GF-D8 (cell line): Measurements from ENCODE around the gene FBXW12.

Experiments used
- DNase-seq: peaks from one replicate; lab custom pipeline; 2025; lab: John Stamatoyannopoulos, UW

FBXW12 gene

DNA sequence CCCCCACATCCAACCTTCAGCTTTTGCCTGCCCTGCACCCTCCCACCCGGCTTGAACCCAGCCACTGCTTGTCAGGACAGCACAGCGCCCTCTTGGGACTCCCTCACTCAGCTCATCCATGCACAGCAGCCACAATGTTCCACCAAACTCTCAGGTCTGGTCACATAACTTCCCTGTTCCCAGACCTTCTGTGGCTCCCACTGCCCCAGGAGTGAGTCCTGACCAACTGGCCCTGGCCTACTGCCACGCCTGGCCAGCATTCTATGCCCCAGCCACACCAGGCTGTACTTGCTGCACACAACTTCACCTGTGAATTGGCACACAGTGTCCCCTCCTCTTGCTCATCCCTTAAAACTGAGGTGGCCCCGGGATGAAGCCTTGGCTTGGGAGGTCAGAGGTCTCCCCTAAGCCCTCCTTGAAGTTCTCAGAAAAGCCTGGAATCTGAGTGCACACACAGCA, 36.8 kb downstream of the FBXW12 start:
- no peak for DNase-seq

- DNase-seq, result no peak
These were observed 37.5 kb downstream of the FBXW12 start for GRCh38 chr3:48409291-48410201.

GRCh38 chr3:48410205-48411040, 38.4 kb downstream of the FBXW12 start:
- no peak for DNase-seq

GRCh38 chr3:48411041-48411588, 39.1 kb downstream of the FBXW12 start:
- DNase-seq, result no peak

DNA sequence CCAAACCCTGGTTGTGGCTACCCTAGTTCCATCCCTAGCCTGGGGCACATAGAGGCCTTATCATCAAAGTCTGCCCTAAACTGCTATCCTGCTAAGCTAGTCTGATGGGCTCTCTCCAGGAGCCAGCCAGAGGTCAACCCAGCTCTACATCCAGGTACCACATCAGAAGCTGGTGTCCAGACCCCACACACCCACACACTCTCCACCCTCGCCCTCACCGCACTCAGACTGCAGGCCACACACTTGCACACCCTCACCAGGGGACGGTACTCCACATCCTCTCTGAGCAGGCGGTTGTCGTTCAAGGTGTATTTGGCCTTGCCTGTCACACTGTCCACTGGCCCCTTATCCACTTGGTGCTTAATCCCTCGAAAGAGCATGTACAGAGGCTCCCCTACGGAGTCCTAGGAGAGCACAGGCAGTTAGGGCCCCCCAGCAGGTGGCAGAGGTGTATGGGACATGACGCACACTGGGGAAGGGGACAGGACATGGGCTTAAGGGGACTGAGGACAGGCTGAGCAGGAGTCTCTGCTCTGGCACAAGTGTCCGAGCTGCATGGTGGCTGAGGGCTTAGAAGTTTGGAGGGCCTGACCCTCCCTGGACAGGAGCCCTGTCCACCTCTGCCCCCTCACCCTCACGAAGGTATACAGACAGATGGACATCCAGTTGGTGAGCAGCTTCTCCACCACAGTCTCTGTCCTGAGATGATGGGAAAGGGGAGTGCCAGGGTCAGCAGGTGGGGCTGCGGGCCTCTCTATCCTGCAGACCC, 39.8 kb downstream of the FBXW12 start:
- no peak for DNase-seq

- DNase-seq, result no peak
These were observed 40.5 kb downstream of the FBXW12 start for GRCh38 chr3:48412375-48413001.

DNA sequence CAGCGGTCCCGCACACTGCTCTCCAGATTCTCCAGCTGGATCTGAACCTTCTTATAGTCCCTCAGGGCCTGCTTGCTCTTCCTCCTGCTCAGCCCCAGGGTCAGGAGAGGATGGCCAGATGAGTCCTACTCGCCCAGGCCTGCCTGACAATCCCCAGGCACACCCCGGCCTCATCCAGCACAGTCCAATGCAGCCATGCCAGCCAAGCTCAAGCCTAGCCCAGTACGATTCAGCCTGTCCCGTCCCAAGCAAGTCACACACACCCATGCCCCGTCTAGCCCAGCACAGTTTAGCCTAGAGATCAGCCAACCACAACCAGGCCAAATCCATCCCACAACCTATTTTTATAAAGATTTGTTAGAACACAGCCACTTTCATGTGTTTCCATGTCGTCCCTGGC, 41.1 kb downstream of the FBXW12 start:
- no peak for DNase-seq

GRCh38 chr3:48413611-48414010, 41.6 kb downstream of the FBXW12 start:
- no peak for DNase-seq

GRCh38 chr3:48414376-48415250, 42.6 kb downstream of the FBXW12 start:
- no peak for DNase-seq

- no peak for DNase-seq
These were observed 43.4 kb downstream of the FBXW12 start for GRCh38 chr3:48415251-48415953.

DNA sequence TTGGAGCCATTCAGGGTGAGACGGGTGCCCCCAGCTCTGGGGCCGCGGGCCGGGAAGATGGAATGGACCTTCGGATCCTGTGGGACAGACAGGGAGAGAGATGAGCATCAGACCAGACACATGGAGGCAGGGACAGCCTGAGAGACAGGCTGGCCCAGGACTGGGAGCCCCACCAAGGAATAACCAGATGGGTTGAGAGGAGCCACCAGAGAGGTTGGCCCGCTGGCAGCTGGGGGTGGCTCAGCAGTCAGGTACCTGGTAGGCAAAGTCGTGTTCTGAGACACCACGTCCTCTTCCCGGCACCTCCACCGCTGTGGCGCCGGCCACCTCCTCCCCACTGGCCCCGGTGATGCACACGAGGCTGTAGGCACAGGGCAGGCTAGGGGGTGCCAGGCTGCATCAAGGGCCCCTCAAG, 44.1 kb downstream of the FBXW12 start:
- no peak for DNase-seq

DNA sequence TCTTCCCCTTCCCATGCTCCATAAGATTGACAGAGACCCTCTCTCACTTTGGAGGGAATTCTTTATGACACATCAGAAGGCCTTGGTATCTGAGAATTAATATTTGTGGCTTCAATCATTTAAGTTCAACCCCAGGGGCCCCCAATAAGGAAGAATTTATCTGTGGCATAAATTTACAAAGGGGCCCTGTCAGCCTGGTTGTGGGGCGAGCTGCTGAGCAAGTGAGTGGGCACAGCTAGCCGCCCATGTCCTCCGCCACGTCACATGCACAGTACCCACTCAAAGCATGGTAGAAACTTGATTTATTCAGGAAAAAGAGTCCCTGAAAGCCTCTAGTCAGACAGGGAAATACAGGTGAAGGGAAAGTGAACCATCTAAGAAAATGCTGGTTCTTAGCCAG, 44.5 kb downstream of the FBXW12 start:
- no peak for DNase-seq

GRCh38 chr3:48417529-48418108, 45.6 kb downstream of the FBXW12 start:
- no peak for DNase-seq

- no peak for DNase-seq
These were observed 46.1 kb downstream of the FBXW12 start for GRCh38 chr3:48418140-48418539.

DNA sequence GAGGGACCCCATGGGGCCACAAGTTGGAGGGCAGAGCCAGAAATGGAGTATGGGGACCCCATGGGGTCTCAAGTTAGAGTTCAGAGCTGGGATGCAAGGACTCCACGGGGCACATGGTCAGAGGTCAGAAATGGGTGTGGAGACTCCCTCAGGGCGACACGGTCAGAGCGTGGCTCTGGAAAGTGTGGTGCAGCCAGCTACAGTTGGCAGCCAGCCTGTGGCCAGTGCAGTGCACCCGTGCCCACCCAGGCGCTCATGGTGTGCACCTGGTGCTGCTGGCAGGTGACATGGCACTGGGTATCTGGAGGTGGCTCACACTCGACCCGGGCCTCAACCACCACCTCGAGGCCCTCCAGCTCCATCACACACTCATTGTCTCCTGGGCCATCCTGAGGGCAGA, 46.6 kb downstream of the FBXW12 start:
- DNase-seq, result no peak

DNA sequence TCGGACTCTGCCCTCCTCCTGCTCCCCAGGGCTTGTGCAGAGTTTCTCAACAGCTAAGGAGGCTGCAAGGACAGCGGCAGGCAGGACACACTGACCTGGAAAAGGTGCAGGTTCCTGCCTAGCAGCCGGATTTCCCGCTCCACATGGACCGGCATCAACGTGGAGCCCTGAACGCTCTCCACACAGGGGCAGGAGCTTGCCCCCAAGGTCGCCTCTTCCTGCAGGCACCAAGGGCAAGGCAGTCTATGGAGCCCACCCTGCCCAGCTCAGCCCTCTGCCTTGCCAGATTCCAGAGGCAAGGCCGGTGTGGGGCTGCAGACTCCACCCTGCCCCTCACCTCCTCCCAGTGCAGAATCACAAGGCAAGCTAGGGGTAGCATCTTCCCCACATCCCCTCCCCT, 47.1 kb downstream of the FBXW12 start:
- no peak for DNase-seq

GRCh38 chr3:48419597-48419996, 47.6 kb downstream of the FBXW12 start:
- DNase-seq, result no peak

DNA sequence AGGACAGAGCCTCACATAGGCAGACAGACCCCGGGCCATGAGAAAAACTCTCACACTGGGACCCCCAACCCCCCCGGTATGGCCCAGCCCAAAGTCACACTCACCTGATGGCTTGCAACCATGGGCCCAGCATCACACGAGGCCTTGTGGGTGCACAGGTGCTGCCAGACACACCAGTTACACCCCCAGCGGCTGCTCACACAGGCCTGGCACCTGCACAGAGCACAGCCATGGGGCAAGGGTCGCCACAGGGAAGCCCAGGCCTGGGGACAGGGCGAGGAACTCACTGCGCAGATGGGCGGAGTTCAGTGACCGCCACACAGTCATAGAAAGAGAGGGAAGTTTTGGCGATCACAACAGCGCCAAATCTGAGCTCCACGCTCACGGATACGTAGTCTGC, 48.5 kb downstream of the FBXW12 start:
- DNase-seq, result no peak

DNA sequence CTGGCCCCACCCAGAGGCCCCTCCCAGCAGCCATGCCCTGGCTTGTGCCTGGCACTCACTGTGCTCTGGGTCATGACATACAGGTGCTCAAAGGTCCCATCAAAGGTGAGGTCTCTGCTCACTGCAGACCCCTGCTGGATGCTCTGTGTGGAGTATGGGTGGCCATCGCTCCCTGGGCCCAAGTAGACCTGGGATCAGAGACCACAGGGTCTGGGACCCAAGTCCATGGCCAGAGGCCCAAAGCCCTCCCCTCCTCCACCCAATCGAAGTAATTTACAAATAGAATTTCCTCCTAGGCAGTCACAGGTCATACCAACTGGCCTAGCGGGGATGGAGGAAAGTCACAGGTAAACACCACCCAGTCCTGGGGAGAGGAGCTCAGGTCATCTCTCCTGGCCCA, 50.3 kb downstream of the FBXW12 start:
- DNase-seq, result no peak
